ENCODE results near the gene CAB39L. TPM values are rescaled to one million over a fixed set of nuclear protein-coding genes. Genes with fewer than 3 reads are reported as not detected.
A peak's percentile ranks its signal among the peaks of the same experiment; 100 is the strongest.

The CAB39L gene
- total and polyA plus RNA-seq, 9 of the 15 experiments (the other 6 are each of a cell fraction or from before 2014, with no cell fraction given): 1.1 to 4.2 (median 2.6) TPM

DNA sequence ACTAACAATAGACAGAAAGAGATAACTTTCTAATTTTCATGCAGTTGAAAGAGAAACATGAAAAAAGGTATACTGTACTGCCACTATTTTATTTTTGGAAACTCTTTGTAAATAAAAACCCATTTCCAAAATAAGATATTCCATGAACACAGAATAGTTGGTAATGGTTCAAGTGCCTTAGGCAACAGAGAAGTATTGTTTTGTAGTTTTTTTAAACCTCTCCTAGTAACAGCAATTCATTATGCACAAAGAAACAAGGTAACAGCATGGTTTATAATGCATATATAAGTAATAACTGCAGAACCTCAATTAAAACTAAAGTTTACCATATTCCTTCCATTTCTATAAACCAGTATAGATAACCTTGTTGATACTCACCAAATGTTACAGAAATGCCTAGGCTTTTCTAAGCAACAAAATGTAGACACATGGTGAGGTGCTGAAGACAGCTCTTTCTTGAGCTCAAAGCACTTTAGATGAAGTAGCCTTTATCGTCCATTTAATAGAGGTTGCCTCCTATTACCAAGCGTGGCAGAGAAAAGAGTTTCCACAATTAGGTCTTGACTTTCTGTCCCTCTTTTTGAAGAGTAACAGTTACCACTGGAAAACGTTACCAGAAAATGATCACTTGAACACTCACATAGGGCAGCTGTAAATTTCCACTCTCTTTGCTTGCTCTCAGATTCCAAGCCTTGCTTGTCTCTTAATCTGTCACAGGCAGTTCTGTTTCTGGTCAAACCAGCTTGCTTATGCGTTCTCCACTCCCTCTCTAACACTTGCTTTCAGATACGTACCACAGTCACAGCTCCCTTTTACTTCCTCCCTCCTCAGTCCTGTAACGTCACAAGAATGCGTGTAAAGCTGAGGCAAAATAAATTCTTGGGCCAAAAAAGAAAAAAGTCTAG, 42.9 kb downstream of the CAB39L start (continued):
- no peak for TF ChIP-seq DDX20 (tag; IDR thresholded peaks at IDR 0.05; ENCODE audit: low read depth)

DNA sequence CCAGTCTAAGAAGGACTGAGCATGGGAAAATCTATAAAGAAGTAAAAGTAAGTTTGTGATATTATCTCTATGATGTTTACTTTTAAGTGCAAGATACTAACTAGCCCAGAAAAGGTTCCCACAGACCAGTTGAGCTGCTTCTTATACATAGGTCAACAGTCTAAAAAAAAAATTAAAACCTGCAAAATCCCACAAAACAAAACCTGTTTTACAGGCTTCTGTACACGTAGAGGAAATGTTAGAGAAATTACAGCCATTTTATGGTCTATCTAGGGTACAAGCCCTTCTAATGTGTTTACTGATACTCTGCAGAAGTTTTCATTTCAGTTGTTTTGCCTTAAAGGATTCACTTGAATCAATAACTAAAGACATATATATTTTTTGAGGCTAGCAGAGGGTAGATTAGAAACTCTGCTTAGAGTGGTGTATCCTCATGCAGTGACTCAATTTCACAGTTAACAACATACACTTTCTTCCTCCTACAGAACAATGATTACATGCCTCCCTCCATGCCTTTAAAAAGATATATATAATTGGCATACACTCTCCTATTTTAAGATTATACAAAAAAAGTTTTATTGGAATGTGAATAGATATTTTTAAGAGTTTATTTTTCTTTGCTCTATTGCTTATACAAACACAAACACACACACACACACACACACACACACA, 43.9 kb downstream of the CAB39L start:
- Histone ChIP-seq H3K79me2 (ENCODE audit: control insufficient read depth, insufficient read depth, low read length) (no peaks in the 10 kb centered on the region; the same call in 1 of the 3 replicates), H3K27me3 (ENCODE audit: control insufficient read depth in 2 of 2, insufficient read depth in 2 of 2, low read length in 2 of 2) (no peaks in the 10 kb centered on the region), H3K9ac (ENCODE audit: insufficient read depth in 1 of 2, low read depth in 2 of 2, low read length in 2 of 2) (no peak overlapping the region), H3K4me2 (ENCODE audit: insufficient read depth, low read length) (no peak overlapping the region; the same call in 1 of the 2 replicates), H3K4me1 (replicated peaks in 1 of 2; ENCODE audit: control insufficient read depth in 2 of 2, insufficient read depth in 2 of 2, low read length in 2 of 2) (no peaks in the 10 kb centered on the region), H2AFZ (ENCODE audit: low read depth, low read length) (peak overlapping the region; percentile 88; the same call in 1 of the 2 replicates), H3K36me3 (ENCODE audit: control insufficient read depth, insufficient read depth, low read length) (no peaks in the 10 kb centered on the region), H3K9me3 (replicated peaks; ENCODE audit: control insufficient read depth, insufficient read depth, low read depth, low read length) (0 out of 2 replicates have a peak, but pooled peaks cover 2% of the 10 kb centered on the region), H4K20me1 (replicated peaks; ENCODE audit: control insufficient read depth, insufficient read depth, low read length) (no peaks in the 10 kb centered on the region), H3K4me3 (no peak overlapping the region; the same call in 1 of the 2 replicates), H3K27ac (ENCODE audit: extremely low read depth, low read depth, low read length) (no peak overlapping the region; the same call in 2 of the 3 replicates), H3K9me1 (ENCODE audit: control insufficient read depth, insufficient read depth, low read length) (no peaks in the 10 kb centered on the region)
- in situ Hi-C loops (cut with MboI) (no loop called here), intact Hi-C loops (cut with micrococcal nuclease) (no loop called here)
- WGBS (ENCODE audit: insufficient coverage, low coverage, missing lambda C conversion rate): 0% methylated on average over 1 of the region's 1 CpG
- ATAC-seq (no peak; the same call in 1 of the 3 replicates), DNase-seq (ENCODE audit: extremely low read depth in 1 of 4, low spot score in 3 of 4) (no peak), FAIRE-seq (no peak)
- BruUV-seq (replicated peaks): no TSS peak
- POLR2A ChIA-PET: no interaction called here
- CTCF ChIA-PET (ENCODE audit: low intra/inter-chr PET ratio): no interaction called here
- no peak for TF ChIP-seq PHB (CRISPR knock-in tag; IDR thresholded peaks at IDR 0.05)
- no peak for TF ChIP-seq YY1 (IDR thresholded peaks at IDR 0.05; ENCODE audit: borderline replicate concordance in 1 of 3, control insufficient read depth in 1 of 3, extremely low read depth in 1 of 3, insufficient read depth in 3 of 3, insufficient read length in 1 of 3, insufficient replicate concordance in 2 of 3, low read depth in 1 of 3, low read length in 2 of 3)
- TF ChIP-seq, protein P1, sequence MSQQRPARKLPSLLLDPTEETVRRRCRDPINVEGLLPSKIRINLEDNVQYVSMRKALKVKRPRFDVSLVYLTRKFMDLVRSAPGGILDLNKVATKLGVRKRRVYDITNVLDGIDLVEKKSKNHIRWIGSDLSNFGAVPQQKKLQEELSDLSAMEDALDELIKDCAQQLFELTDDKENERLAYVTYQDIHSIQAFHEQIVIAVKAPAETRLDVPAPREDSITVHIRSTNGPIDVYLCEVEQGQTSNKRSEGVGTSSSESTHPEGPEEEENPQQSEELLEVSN (IDR thresholded peaks at IDR 0.05; ENCODE audit: borderline replicate concordance in 1 of 2, extremely low read depth in 1 of 2, insufficient read depth in 1 of 2, insufficient read length in 1 of 2, low read depth in 1 of 2, low read length in 1 of 2, poor library complexity in 1 of 2, severe bottlenecking in 1 of 2): no peak
- no peak for TF ChIP-seq HNRNPH1 (optimal IDR thresholded peaks at IDR 0.05; ENCODE audit: low read depth, low read length)
- TF ChIP-seq, protein P2, sequence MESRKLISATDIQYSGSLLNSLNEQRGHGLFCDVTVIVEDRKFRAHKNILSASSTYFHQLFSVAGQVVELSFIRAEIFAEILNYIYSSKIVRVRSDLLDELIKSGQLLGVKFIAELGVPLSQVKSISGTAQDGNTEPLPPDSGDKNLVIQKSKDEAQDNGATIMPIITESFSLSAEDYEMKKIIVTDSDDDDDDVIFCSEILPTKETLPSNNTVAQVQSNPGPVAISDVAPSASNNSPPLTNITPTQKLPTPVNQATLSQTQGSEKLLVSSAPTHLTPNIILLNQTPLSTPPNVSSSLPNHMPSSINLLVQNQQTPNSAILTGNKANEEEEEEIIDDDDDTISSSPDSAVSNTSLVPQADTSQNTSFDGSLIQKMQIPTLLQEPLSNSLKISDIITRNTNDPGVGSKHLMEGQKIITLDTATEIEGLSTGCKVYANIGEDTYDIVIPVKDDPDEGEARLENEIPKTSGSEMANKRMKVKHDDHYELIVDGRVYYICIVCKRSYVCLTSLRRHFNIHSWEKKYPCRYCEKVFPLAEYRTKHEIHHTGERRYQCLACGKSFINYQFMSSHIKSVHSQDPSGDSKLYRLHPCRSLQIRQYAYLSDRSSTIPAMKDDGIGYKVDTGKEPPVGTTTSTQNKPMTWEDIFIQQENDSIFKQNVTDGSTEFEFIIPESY (CRISPR knock-in tag; IDR thresholded peaks at IDR 0.05): no peak
- no peak for TF ChIP-seq NEUROD1 (IDR thresholded peaks at IDR 0.05; ENCODE audit: borderline replicate concordance, low read depth, low read length, partially characterized antibody)
- no peak for TF ChIP-seq KLF6 (CRISPR knock-in tag; IDR thresholded peaks at IDR 0.05; ENCODE audit: borderline replicate concordance)
- TF ChIP-seq, protein P3, sequence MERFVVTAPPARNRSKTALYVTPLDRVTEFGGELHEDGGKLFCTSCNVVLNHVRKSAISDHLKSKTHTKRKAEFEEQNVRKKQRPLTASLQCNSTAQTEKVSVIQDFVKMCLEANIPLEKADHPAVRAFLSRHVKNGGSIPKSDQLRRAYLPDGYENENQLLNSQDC (CRISPR knock-in tag; IDR thresholded peaks at IDR 0.05): no peak
- no peak for TF ChIP-seq SETDB1 (IDR thresholded peaks at IDR 0.05; ENCODE audit: low read length)
- TF ChIP-seq U2AF2 (optimal IDR thresholded peaks at IDR 0.05; ENCODE audit: low read depth, low read length): no peak
- TF ChIP-seq, protein P4, sequence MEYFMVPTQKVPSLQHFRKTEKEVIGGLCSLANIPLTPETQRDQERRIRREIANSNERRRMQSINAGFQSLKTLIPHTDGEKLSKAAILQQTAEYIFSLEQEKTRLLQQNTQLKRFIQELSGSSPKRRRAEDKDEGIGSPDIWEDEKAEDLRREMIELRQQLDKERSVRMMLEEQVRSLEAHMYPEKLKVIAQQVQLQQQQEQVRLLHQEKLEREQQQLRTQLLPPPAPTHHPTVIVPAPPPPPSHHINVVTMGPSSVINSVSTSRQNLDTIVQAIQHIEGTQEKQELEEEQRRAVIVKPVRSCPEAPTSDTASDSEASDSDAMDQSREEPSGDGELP (CRISPR knock-in tag; IDR thresholded peaks at IDR 0.05; ENCODE audit: borderline replicate concordance): no peak

All from K562 (cell line).